NCI-H345 (cell line): ENCODE measurements around the gene MYOZ2.
"Not testable (repeated sequence)": the region's sequence is repeated elsewhere in the genome, so short reads cannot be mapped to it uniquely, and the experiment has no call there.

Experiments
- DNase-seq: peaks from one replicate; lab custom pipeline; 2025; lab: John Stamatoyannopoulos, UW

MYOZ2 gene

DNA sequence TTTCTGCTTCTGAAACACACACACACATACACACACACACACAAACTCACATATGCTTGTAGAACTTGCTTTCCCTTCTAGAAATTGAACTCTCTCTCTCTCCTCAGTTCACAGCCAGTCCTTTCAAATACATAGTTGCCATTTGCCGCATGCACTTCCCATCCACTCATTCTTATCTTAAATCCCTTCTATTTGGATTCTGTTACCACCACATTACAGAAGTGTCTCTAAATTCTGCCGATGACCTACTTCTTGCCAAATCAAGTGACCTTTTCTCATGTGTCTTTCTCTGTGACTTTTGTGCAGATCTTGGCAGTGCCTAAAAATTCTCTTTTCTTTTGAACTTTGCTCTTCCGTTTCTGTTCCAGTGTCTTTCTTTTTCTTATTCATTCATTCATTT is 7.5 kb upstream of the MYOZ2 start:
- DNase-seq = no peak

DNA sequence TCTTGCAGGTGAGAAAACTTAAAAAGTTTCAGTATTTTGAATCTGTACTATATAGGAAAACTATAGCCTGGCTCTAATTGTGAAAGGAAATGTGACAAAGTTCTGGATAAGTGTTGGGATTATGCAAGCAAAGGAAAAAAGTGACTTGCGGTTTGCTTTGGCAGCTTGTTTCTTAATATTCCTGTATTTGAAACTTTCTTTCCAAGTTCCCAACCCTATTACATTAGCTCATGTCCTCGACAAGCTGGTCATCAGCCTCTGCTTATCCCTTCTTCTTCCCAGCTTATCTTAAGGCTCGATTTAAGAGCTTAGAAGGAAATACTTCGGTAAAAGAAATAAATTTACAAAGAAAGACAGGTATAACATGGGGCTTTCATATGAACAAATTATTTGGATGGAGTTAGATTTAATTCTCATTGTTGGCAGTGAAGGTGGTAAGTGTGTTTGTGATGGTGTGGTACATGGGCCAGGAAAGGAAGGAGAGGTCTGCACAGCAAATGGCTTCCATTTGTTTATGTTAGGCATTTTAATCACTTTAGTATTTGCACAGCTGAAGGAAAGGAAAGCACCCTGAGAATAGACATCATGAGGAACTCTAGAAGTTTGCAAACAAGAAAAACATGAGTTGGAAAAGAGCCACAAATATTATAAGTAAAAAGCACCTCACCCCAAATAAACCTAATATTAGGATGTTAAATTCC is 5.1 kb upstream of the MYOZ2 start:
- DNase-seq = no peak

DNA sequence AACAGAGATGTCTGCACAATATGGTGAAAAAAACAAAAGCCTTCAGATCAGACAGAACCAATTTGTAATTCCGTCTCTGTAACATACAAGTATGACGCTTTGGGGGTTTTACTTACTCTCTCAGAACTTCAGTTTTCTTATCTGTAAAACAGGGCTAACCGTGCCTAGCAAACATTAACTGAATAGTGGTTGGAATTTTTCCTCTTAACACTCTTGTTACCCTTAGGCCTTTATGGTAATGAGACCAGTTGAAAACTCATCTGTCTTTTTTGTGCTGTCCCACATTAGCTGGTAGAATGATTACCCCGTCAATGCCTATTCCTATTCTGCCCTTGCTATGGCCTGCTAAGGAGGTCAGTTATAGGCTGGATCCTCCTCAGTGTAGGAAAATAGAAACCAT is 4.5 kb upstream of the MYOZ2 start:
- DNase-seq = no peak

DNA sequence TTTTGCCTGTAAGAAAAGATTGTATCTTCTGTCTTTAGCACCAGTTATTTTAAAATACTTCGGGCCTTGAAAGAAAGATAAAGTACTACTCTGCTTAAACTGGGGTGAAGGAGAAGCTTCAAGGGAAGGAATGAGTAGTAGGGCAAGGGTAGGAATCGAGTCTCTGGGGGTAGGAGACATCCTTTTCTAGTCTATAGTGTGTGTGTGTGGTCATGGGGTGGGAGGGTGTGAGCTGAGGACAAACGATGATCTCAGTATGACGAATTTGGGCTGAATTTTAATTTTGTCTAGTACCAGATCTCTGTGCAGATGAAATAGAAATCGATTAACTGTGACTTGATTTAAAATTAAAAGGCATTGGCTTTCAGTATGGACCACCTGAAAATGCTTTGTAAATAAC is 3.3 kb upstream of the MYOZ2 start:
- no peak for DNase-seq

DNA sequence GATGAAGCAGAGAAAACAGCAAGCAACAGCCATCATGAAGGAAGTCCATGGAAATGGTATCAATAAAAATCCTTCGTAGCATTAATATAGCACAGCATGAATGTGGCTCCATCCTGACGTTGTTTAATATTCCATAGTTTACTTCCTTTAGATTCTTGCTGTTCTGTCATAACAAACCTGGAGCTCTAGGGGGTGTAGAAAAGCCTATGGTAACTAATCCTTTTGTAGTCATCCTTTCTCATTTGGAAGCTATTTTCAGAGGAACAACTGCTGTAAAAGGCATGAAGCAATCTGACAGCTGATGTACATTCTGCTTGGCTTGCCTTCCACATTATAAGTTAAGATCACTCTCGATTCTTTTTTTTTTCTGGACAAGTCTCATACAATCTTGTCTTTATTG is 914 bp downstream of the MYOZ2 start:
- DNase-seq = no peak

DNA sequence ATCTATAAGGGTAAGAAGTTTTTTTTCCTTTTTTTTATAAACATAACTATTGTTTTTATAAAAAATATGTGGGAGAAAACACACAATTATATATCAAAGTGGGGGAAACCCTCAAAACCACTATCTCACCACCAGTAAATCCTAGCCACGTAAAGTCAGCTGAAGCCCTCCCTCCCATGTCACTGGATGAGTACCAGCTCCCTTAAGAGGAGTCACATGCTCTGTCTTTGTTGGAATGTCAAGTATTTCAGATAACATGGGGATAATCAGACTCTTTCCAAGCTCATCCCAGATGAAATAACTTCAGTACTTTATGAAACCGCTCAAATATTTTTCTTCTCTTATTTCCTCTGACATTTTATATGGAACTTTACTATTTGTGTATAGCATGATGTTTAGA is 2.4 kb downstream of the MYOZ2 start:
- no peak for DNase-seq

DNA sequence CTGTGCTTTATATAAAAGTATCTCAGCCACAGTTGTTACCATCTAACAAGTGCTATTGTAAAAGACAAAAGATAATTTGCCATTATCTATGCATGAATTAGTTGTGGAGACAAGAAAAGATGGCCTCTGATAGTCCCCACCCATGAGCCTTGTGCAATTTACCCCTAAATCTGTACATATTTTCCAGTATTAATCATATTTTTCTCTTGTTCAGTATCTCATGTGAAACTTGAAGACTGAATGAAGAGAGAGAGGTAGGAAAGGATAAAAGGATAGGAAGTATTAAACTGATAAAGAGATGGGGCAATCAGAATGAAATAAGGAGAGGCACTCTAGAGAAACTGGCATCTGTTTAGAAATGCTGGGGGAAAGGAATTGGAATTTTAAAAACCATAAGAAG is 3.7 kb downstream of the MYOZ2 start:
- DNase-seq = no peak

DNA sequence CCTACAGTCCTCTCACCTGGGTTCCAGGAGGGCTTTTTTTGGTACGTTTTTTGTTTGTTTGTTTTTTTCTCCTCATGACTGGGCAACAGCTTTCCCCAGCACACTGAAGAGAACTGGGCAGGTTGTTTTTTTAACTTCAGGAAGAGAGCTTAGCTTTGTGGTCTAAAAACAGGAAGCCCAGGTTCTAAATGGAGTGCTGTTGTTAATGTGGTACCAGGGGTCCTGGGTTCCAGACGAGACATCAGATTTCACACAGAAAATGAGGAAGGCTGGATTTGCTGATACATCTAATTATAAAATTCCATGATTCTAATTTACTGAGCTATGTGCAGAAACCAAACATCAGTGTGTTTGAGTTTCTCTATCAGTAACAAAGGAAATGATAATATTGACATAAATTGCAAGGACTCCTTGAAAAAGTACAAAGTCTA is 4.2 kb downstream of the MYOZ2 start:
- DNase-seq = no peak

DNA sequence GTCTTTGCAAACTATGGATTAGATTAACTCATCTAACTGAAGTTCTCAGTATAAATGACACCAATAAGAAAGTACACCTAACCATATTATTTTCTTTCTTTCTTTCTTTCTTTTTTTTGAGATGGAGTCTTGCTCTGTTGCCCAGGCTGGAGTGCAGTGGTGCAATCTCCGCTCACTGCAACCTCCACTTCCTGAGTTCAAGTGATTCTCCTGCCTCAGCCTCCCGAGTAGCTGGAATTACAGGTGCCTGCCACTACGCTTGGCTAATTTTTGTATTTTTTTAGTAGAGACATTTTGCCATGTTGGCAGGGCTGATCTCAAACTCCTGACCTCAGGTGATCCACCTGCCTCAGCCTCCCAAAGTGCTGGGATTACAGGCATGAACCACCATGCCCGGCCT is 5.7 kb downstream of the MYOZ2 start:
- DNase-seq = not testable (repeated sequence)

DNA sequence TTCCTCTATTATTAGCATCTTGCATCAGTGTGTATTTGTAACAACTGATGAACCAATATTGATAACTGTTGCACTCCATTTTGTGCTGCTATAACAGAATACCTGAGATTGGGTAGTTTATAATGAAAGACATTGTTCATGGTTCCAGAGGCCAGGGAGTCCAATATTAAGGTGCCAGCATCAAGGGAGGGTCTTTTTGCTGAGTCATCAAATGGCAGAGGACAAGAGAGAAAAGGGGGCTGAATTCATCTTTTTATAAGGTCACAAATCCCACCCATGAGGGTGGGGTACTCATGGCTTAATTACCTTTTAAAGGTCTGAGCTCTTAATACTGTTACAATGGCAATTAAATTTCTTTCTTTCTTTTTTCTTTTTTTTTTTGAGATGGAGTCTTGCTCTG is 7.2 kb downstream of the MYOZ2 start:
- DNase-seq = no peak

DNA sequence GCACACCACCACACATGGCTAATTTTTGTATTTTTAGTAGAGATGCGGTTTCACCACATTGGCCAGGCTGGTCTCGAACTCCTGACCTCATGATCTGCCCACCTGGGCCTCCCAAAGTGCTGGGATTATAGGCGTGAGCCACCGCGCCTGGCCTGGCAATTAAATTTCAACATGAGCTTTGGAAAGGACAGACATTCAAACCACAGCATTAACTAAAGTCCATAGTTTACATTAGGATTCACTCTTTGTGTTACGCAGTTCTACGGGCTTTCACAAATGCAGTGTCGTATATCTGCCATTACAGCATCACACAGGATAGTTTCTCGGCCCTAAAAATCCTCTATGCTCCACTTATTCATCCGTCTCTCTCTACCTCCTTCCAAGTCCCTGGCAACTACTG is 7.7 kb downstream of the MYOZ2 start:
- DNase-seq = not testable (repeated sequence)

DNA sequence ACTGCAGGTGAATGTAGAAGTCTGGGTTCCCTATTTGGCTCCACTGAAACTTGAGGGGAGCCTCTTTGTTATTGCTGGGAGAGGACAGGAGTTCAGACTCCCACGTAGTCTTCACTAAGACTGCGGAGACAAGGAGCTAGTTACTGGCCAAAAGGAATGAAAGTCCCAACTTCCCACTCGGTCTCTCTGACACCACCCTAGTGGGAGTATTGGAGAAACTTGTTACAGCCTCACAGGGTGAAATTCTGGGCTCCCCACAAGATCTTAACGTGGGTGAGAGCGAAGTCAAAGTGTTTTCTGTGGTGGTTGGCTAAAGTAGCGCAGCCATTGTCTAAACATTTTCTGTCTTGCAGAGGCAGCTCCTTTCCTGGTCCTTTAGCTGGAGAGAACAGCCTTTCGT is 13.5 kb downstream of the MYOZ2 start:
- no peak for DNase-seq

DNA sequence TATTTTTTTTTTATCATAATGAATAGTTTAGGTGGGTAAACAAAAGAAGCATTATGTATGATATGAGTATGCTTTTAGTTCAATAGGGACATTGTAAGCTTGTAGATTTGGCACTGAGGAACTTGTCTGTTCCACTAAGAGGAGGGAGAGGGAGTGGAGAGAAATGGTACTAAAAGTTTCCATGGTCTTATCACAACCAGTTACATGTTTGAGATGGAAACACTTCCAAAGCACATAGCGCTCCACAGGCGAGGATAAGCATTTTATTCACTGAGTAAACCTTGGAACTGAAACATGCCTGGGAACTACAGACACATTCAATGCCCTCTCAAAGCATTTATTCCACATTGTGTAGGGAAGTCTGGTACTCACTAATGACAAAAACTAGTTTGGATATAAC is 15.5 kb downstream of the MYOZ2 start:
- DNase-seq = no peak

DNA sequence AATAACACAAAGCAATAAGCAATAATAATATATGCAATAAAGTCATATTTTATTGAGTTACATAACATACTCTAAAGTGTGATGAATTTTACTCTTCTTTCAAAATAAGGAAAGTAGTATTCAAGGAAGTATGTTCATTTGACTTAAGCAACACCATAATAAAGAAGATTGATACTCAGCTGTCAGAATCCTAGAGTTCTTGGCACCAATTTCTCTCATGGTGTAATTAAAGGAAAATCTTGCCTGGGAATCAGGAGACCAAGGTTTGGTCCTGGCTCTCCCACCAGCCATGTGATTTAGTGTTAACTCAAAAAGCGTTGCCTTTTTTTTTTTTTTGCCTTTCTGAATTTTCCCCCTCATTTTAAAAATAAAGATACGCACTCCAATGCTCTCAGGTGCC is 17.1 kb downstream of the MYOZ2 start:
- no peak for DNase-seq

DNA sequence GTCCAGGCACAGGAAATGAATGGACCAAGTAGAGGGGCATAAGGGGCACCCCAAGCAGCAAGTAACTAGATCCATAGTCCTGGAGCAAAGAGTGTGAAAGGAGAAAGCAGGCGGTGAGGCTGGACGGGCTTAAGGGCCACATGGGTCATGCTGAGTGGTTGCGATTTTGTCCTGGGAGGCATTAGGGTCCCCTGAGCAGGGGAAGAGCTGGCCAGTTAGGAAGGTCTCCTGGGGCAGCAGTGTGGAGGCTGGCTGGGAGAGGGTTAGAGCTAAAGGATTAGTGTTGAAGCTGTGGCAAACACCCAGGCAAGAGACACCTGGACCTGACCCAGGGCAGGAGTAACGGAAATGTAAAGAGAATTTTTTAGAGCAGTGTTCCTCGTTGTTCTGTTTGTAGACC is 26.5 kb downstream of the MYOZ2 start:
- DNase-seq = no peak

DNA sequence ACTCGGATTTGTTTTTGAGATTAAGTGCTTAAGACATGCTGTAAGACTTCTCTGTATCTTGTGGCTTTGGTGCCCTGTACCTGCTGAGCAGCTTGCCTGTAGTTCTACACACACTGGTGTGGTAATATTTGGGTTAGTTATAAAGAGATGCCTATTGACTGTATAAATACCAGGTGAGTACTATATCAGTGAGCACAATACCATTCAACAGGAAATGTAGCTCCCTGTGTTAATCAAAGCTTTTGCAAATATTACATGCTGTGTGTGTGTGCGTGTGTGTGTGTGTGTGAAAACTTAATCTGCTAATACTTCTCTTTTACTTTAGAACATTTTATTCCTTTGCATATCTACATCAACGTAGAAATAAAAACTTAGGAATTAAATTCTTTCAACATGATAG is 30.1 kb downstream of the MYOZ2 start:
- no peak for DNase-seq

DNA sequence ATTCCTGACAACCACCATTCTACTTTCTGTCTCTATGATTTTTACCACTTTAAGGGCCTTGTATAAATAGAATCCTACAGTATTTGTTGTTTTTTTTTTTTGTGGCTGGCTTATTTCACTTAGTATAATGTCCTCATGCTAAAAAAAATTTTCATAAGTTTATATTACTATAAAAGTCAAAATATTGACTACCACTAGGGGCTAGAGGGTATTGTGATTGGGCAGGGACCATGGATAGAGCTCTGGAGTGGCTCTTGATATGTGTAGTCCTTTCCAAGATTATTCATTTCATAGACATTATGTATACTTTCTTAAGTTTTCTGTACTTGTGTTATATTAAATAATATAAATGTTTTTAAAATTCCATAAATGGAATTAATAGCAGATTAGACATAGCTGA is 34.6 kb downstream of the MYOZ2 start:
- no peak for DNase-seq

DNA sequence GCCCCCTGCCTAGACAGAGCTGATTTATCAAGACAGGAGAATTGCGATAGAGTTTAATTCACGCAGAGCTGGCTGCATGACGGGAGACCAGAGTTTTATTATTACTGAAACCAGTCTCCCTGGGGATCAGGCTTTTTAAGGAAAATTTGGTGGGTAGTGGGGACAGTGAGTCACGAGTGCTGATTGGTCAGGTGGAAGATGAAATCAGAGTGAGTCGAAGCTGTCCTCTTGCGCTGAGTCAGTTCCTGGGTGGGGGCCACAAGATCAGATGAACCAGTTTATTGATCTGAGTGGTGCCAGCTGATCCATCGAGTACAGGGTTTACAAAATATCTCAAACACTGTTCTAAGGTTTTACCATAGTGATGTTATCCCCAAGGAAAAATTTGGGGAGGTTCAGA is 36.6 kb downstream of the MYOZ2 start:
- no peak for DNase-seq

DNA sequence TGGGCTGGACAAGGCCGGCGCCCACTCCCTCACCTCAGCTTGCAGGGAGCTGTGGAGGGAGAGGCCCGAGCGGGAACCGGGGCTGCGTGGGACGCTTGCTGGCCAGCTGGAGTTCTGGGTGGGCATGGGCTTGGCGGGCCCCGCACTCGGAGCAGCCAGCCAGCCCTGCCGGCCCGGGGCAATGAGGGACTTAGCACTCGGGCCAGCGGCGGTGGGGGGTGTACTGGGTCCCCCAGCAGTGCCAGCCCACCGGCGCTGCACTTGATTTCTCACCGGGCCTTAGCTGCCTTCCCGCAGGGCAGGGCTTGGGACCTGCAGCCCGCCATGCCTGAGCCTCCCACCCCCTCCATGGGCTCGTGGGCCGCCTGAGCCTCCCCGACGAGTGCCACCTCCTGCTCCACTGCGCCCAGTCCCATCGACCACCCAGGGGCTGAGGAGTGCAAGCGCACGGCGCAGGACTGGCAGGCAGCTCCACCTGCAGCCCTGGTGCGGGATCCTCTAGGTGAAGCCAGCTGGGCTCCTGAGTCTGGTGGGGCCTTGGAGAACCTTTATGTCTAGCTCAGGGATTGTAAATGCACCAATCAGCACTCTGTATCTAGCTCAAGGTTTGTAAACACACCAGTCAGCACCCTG is 38.2 kb downstream of the MYOZ2 start:
- not testable (repeated sequence) for DNase-seq

DNA sequence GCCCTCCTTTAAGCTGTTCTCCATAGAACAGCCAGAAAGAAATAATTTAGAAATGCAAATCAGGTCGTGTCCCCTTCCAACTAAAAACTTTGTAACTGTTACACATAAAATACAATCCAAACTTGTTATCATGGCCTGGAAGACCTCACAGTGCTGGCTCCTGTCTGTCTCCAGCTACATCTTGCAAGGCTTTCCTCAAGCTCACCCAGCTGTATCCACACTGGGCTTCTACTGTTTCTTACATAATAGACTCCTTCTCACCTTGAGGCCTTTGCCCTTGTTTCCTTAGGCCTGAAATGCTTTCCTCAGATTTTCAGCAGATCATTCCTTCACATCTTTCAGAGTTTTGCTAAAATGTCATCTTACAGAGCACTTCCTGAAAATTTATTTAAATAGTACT is 43.4 kb downstream of the MYOZ2 start:
- no peak for DNase-seq

DNA sequence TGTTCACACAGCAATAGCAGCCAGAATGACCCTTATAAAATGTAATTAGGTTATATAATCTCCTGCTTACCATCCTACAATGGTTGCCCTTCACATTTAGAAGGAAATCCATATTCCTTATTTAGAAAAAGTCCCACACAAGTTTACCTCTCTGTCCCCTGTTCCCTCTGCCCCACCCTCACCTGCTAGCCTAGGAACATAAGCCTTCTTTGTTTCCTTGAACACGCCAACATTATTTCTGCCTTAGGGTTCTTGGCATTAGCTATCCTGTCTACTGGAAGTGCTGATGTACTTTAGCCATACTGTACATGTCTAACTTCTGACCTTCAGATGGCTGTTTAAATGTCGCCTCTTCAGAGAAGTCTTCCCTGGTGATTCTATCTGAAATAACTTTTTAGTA is 48.5 kb downstream of the MYOZ2 start:
- no peak for DNase-seq

DNA sequence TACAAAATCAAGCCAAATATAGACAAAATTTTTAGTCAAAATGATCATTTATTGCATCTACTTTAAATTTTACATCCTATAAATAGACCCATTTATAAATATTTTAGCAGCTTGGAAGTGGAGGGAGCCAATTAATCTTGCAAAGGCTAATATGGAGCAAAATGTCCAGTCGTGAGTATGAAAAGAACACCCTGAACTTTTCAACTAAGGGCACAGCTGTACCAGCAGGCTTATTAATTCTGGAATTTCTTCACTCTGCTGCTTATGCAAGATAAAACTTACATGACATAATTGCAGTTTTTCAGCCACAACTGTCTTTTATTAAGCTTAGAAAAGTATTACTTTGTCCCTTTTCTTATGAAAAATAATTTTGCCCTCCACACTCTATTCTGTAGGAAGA is 54.0 kb downstream of the MYOZ2 start:
- no peak for DNase-seq

DNA sequence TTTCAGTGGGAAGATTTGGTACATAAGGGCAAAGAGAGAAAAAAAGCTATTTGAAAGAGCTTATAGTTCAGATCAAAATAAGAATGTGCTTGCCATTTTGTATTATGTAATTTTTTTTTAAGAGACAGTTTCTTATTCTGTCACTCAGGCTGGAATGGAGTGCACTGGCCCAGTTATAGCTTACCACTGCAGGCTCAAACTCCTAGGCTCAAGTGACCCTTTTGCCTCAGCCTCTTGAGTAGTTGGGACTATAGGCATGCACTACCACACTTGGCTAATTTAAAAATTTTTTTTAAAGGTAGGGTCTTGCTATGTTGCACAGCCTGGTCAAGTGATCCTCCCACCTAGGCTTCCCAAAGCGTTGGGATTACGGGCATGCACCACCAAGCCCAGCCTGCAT is 54.7 kb downstream of the MYOZ2 start:
- no peak for DNase-seq

DNA sequence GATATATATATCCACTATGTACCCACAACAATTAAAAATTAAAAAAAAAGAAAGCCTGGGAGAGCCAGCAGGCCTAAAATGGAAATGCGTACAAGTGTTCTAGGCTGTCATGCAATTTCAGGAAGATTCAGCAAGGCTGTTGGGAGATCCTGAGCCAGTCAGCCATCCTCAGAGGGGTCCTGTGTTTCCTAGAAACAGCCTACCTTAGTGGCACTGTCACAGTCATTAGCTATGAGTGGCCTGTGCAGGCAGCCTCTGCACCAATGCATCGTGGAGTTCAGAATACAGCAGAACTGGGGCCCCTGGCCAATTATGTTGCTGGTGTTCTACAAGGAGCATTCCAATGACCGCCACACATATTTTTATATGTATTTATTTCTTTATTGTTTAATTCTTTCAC is 55.9 kb downstream of the MYOZ2 start:
- no peak for DNase-seq
